IMR-90 (cell line): Measurements from ENCODE around the gene B4GALNT1. TPM values are rescaled to one million over a fixed set of nuclear protein-coding genes. Genes with fewer than 3 reads are reported as not detected.

Experiments used
- ATAC-seq: fragments of 200-7000 bp; cut with Tn5 transposase; 2 replicates; pipeline ENCODE4 v1.9.1; 2020; ENCODE audit warnings: low read depth, mild to moderate bottlenecking, moderate library complexity
- BruUV-seq: library from RNA; stranded (reverse); fragments of 400-500 nt; replicated peaks from 2 replicates; lab custom pipeline; 2021; lab: Mats Ljungman, UMichigan
- CTCF ChIA-PET: fragments of 300-600 bp; formaldehyde crosslinking; extraction: SDS; loops from one replicate; lab custom pipeline; 2021; ENCODE audit warnings: antibody characterized with exemption; lab: Yijun Ruan, JAX
- POLR2A ChIA-PET: fragments of 300-600 bp; sonication (Branson Sonifier 250); formaldehyde crosslinking; loops from one replicate; lab custom pipeline; 2022; ENCODE audit warnings: antibody characterized with exemption; ENCODE audit not compliant: unreplicated experiment; lab: Charles Lee
- DNase-seq: peaks from one replicate; pipeline ENCODE4 v3.0.0; 2013
- H2AFZ ChIP-seq: replicated peaks from 2 replicates; pipeline ENCODE3; 2013; ENCODE audit warnings: low read length, mild to moderate bottlenecking; ENCODE audit not compliant: poor library complexity
- H2AK5ac ChIP-seq: 2 replicates; pipeline ENCODE4 v1.6.1; 2013; ENCODE audit warnings: low read depth, low read length, inconsistent platforms
- H2AK9ac ChIP-seq: replicated peaks from 2 replicates; pipeline ENCODE3; 2013; ENCODE audit warnings: mild to moderate bottlenecking, low read depth, low read length, moderate library complexity; ENCODE audit not compliant: poor library complexity
- H2BK120ac ChIP-seq: 2 replicates; pipeline ENCODE4 v1.6.1; 2013; ENCODE audit warnings: low read depth, low read length, inconsistent platforms
- H2BK15ac ChIP-seq: 3 replicates; pipeline ENCODE4 v1.6.1; 2013; ENCODE audit warnings: low read depth, low read length, inconsistent platforms
- H2BK20ac ChIP-seq: 2 replicates; pipeline ENCODE4 v1.6.1; 2013; ENCODE audit warnings: low read depth, mild to moderate bottlenecking, inconsistent platforms, low read length, moderate library complexity
- H2BK5ac ChIP-seq: 2 replicates; pipeline ENCODE4 v1.6.1; 2013; ENCODE audit warnings: mild to moderate bottlenecking, low read depth, low read length, inconsistent platforms; ENCODE audit not compliant: poor library complexity, severe bottlenecking
- H3K14ac ChIP-seq: replicated peaks from 2 replicates; pipeline ENCODE4 v1.6.1; 2013; ENCODE audit warnings: low read depth, low read length, inconsistent platforms
- H3K18ac ChIP-seq: 2 replicates; pipeline ENCODE4 v1.6.1; 2013; ENCODE audit warnings: low read depth, low read length, control low read depth
- H3K23ac ChIP-seq: 2 replicates; pipeline ENCODE4 v1.6.1; 2013; ENCODE audit warnings: low read depth, low read length, inconsistent platforms
- H3K27ac ChIP-seq: 2 replicates; pipeline ENCODE4 v1.5.1; 2013; ENCODE audit warnings: mild to moderate bottlenecking, control low read depth, low read length; ENCODE audit not compliant: insufficient read depth
- H3K27me3 ChIP-seq: 2 replicates; pipeline ENCODE4 v1.6.1; 2013; ENCODE audit warnings: low read length; ENCODE audit not compliant: control insufficient read depth, insufficient read depth
- H3K36me3 ChIP-seq: 2 replicates; pipeline ENCODE4 v1.6.1; 2013; ENCODE audit warnings: low read length, mixed read lengths; ENCODE audit not compliant: control insufficient read depth, insufficient read depth
- H3K4ac ChIP-seq: 2 replicates; pipeline ENCODE4 v1.6.1; 2013; ENCODE audit warnings: low read depth, low read length, inconsistent platforms
- H3K4me1 ChIP-seq: 2 replicates; pipeline ENCODE4 v1.6.1; 2013; ENCODE audit warnings: low read length, mixed read lengths; ENCODE audit not compliant: control insufficient read depth, insufficient read depth
- H3K4me2 ChIP-seq: 2 replicates; pipeline ENCODE4 v1.6.1; 2013; ENCODE audit warnings: low read depth, mild to moderate bottlenecking, control low read depth, low read length, moderate library complexity
- H3K4me3 ChIP-seq: 2 replicates; pipeline ENCODE4 v1.5.1; 2013; ENCODE audit warnings: low read depth, mild to moderate bottlenecking, control low read depth, low read length, moderate library complexity; ENCODE audit not compliant: insufficient read depth
- H3K56ac ChIP-seq: 2 replicates; pipeline ENCODE4 v1.6.1; 2013; ENCODE audit warnings: low read length, inconsistent platforms; ENCODE audit not compliant: insufficient read depth; ENCODE audit errors: extremely low read depth
- H3K79me1 ChIP-seq, 2 experiments: 2 replicates each; pipeline ENCODE4 v1.6.1; 2013; ENCODE audit warnings: low read length in 2 of 2, inconsistent platforms in 1 of 2, low read depth in 1 of 2
- H3K9ac ChIP-seq: 2 replicates; pipeline ENCODE4 v1.6.1; 2013; ENCODE audit warnings: low read depth, low read length, control low read depth
- H3K9me1 ChIP-seq: 2 replicates; pipeline ENCODE4 v1.6.1; 2013; ENCODE audit warnings: low read length, inconsistent platforms; ENCODE audit not compliant: insufficient read depth
- H3K9me3 ChIP-seq: 2 replicates; pipeline ENCODE4 v1.6.1; 2013; ENCODE audit warnings: low read length; ENCODE audit not compliant: control insufficient read depth, insufficient read depth
- H4K20me1 ChIP-seq: 2 replicates; pipeline ENCODE4 v1.6.1; 2013; ENCODE audit warnings: low read length, inconsistent platforms; ENCODE audit not compliant: insufficient read depth
- H4K5ac ChIP-seq: 2 replicates; pipeline ENCODE4 v1.6.1; 2013; ENCODE audit warnings: mild to moderate bottlenecking, low read depth, low read length, control low read depth
- H4K8ac ChIP-seq, 2 experiments: 2 replicates each; pipeline ENCODE4 v1.6.1; 2013; ENCODE audit warnings: low read depth in 2 of 2, low read length in 2 of 2, control low read depth in 1 of 2, inconsistent platforms in 1 of 2
- H4K91ac ChIP-seq: 2 replicates; pipeline ENCODE4 v1.6.1; 2013; ENCODE audit warnings: low read depth, low read length, inconsistent platforms; ENCODE audit not compliant: insufficient read depth
- MAZ ChIP-seq: IDR thresholded peaks from 2 replicates; pipeline ENCODE4 v1.6.1; 2012; ENCODE audit warnings: low read depth, mild to moderate bottlenecking, low read length, improper control_type of control experiment, moderate library complexity, borderline replicate concordance
- RAD21 ChIP-seq: IDR thresholded peaks from 2 replicates; pipeline ENCODE4 v1.6.1; 2012; ENCODE audit warnings: low read length, improper control_type of control experiment
- WGBS, 2 experiments: methylation state at CpG; one replicate each; pipeline versions ENCODE4 v1.1.5 to v1.1.7; 2013; ENCODE audit warnings: missing lambda C conversion rate in 2 of 2; ENCODE audit not compliant: insufficient read length in 1 of 2; ENCODE audit errors: extremely low coverage in 2 of 2; 5-methylcytosine and 5-hydroxymethylcytosine counted together
- dilution Hi-C: fragments of 300-500 bp; cut with HindIII; formaldehyde crosslinking; loops from one replicate; pipeline ENCODE4 v1.14.3; 2018; ENCODE audit warnings: low sequenced_read_pairs; ENCODE audit not compliant: unreplicated experiment
- in situ Hi-C: fragments of 300-500 bp; cut with MboI; formaldehyde crosslinking; loops from 3 replicates; pipeline ENCODE4 v1.14.3; 2019; ENCODE audit warnings: low sequenced_read_pairs, inconsistent platforms, mixed read lengths
- intact Hi-C: fragments of 100-400 bp; cut with micrococcal nuclease; formaldehyde crosslinking; loops from 2 replicates; pipeline ENCODE4 v1.10.0; 2022
- polyA plus RNA-seq, 3 experiments: library from polyadenylated mRNA; depleted of rRNA; stranded (reverse); fragments of >200 nt; gene quantifications; 2 replicates each; pipeline ENCODE4 v1.2.3, GENCODE V29; 2012; ENCODE audit warnings: low replicate concordance in 1 of 3
- total RNA-seq: library from RNA; depleted of rRNA; stranded (reverse); fragments of >200 nt; gene quantifications from 2 replicates; pipeline ENCODE4 v1.2.3, GENCODE V29; 2012

Gene B4GALNT1
- total and polyA plus RNA-seq, 2 of the 4 experiments (the other 2 are of a cell fraction): 0.18 to 0.62 TPM

DNA sequence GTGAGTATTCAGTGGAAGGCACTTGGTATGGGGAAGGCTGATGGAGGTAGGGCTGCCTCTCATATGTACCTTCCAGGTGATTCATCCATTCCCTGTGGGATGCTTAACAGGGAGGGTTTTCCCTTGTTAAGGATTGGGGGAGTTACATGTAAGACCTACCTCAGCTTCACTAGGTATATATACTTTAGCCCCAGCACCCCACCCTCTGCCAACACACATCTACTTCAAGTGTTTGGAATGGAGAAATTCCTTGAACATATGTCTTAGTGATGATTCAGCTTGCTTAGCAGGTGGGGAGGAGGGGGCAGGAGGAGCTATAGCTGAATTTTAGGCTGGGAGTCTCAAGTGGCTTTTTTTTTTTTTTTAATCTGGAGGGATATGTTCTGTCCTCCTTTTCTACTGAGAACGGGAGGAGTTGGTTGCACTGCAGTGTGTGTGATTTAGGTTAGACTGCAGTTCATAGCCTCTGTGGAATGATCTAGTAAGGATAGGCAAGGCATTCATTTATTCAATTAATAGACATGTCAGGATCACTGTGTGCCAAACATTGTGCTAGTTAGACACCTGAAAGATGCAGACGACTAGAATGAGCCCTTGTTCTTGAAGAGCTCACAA, 40.3 kb downstream of the B4GALNT1 start:
- no peak overlapping the region for H2AK5ac ChIP-seq
- in situ Hi-C loops: no loop called here
- no peak overlapping the region for H3K14ac ChIP-seq
- dilution Hi-C loops: no loop called here
- H3K27ac ChIP-seq: no peak overlapping the region
- no peaks in the 10 kb centered on the region for H3K9me3 ChIP-seq
- no peak overlapping the region for H3K9ac ChIP-seq
- H2AK9ac ChIP-seq: no peak overlapping the region
- DNase-seq (peak; percentile 30), ATAC-seq (no peak)
- no CpG with 5 or more reads among the region's 2 CpGs for WGBS, 2 experiments
- H3K4ac ChIP-seq: no peak overlapping the region
- BruUV-seq: no TSS peak
- POLR2A ChIA-PET: no interaction called here
- peaks cover 5% of the 10 kb centered on the region; the same call in 1 of the 2 replicates for H3K4me1 ChIP-seq
- H4K8ac ChIP-seq: no peak overlapping the region
- no peak overlapping the region for H3K56ac ChIP-seq
- H3K4me2 ChIP-seq: no peak overlapping the region
- no peak overlapping the region for H2BK20ac ChIP-seq
- no peak overlapping the region for H2AFZ ChIP-seq
- no peaks in the 10 kb centered on the region for H4K20me1 ChIP-seq
- H2BK120ac ChIP-seq: no peak overlapping the region
- H3K23ac ChIP-seq: no peak overlapping the region
- no peak for TF ChIP-seq MAZ
- TF ChIP-seq RAD21: no peak
- H3K4me3 ChIP-seq: no peak overlapping the region
- H3K27me3 ChIP-seq: peaks cover 5% of the 10 kb centered on the region
- H3K18ac ChIP-seq: no peak overlapping the region
- H4K91ac ChIP-seq: no peak overlapping the region
- no peak overlapping the region for H2BK5ac ChIP-seq
- no peak overlapping the region for H2BK15ac ChIP-seq
- intact Hi-C loops: no loop called here
- CTCF ChIA-PET: no interaction called here
- no peak overlapping the region for H4K5ac ChIP-seq
- peaks cover 11% of the 10 kb centered on the region for H3K9me1 ChIP-seq
- H3K36me3 ChIP-seq: peaks cover 5% of the 10 kb centered on the region
- peaks cover 15 to 25% of the 10 kb centered on the region in 2 experiments; a peak in 3 of 4 replicates for H3K79me1 ChIP-seq
